DLD1 (cell line): Measurements from ENCODE around the gene ATXN2.

ENCODE experiments used
- in situ Hi-C: cut with HindIII; loops from 2 replicates; pipeline ENCODE4 v1.10.0; 2017; ENCODE audit warnings: low sequenced_read_pairs

The ATXN2 gene

GRCh38 chr12:111441107-111441928 lies 157.8 kb downstream of the ATXN2 start:
- in situ Hi-C loops: no loop called here

GRCh38 chr12:111440631-111441030 lies 158.5 kb downstream of the ATXN2 start:
- in situ Hi-C loops: no loop called here

GRCh38 chr12:111440152-111440551 lies 159.0 kb downstream of the ATXN2 start:
- in situ Hi-C loops: no loop called here

GRCh38 chr12:111439657-111440151 lies 159.4 kb downstream of the ATXN2 start:
- in situ Hi-C loops: no loop called here

- in situ Hi-C loops: no loop called here
These were observed 160.6 kb downstream of the ATXN2 start for GRCh38 chr12:111438481-111438880.

GRCh38 chr12:111437816-111438454 lies 161.2 kb downstream of the ATXN2 start:
- in situ Hi-C loops: no loop called here

GRCh38 chr12:111436811-111437210 lies 162.3 kb downstream of the ATXN2 start:
- in situ Hi-C loops: no loop called here

GRCh38 chr12:111436266-111436665 lies 162.8 kb downstream of the ATXN2 start:
- in situ Hi-C loops: no loop called here

GRCh38 chr12:111435661-111436201 lies 163.4 kb downstream of the ATXN2 start:
- in situ Hi-C loops: no loop called here

- in situ Hi-C loops: no loop called here
These were observed 164.3 kb downstream of the ATXN2 start for GRCh38 chr12:111434680-111435338.

GRCh38 chr12:111434049-111434448 lies 165.1 kb downstream of the ATXN2 start:
- in situ Hi-C loops: no loop called here

GRCh38 chr12:111431772-111432171 lies 167.3 kb downstream of the ATXN2 start:
- in situ Hi-C loops: no loop called here

GRCh38 chr12:111430433-111431353 lies 168.4 kb downstream of the ATXN2 start:
- in situ Hi-C loops: no loop called here

- in situ Hi-C loops: no loop called here
These were observed 169.2 kb downstream of the ATXN2 start for GRCh38 chr12:111429828-111430432.

GRCh38 chr12:111428728-111429175 lies 170.4 kb downstream of the ATXN2 start:
- in situ Hi-C loops: no loop called here

GRCh38 chr12:111428081-111428727 lies 170.9 kb downstream of the ATXN2 start:
- in situ Hi-C loops: no loop called here

- in situ Hi-C loops: no loop called here
These were observed 171.6 kb downstream of the ATXN2 start for GRCh38 chr12:111427417-111428074.

GRCh38 chr12:111426344-111427185 lies 172.6 kb downstream of the ATXN2 start:
- in situ Hi-C loops: no loop called here
